Tibial nerve (tissue), 4 donors: ENCODE results near the gene NRL. TPM values are rescaled to one million over a fixed set of nuclear protein-coding genes. Genes with fewer than 3 reads are reported as not detected.

Source experiments
- DNase-seq, 2 donors: peaks; one replicate each; pipeline ENCODE4 v3.0.0-alpha.2; 2019; ENCODE audit warnings: low spot score in 2 of 2
- H3K27ac ChIP-seq, 4 donors: fragments of 200-600 bp; sonication (generic) in 3 of 4; one replicate each; pipeline ENCODE4 v1.5.1; 2017 to 2019; ENCODE audit warnings: mild to moderate bottlenecking in 1 of 4
- H3K27me3 ChIP-seq, 2 donors: fragments of 200-600 bp; sonication (generic) in 1 of 2; one replicate each; pipeline versions ENCODE4 v1.5.1 to v1.6.0; 2017 to 2019
- H3K36me3 ChIP-seq, 3 donors: fragments of 200-600 bp; sonication (generic); one replicate each; pipeline ENCODE4 v1.5.1; 2018 to 2019
- H3K4me1 ChIP-seq, 4 donors: fragments of 200-600 bp; sonication (generic) in 3 of 4; one replicate each; pipeline ENCODE4 v1.5.1; 2017 to 2019
- H3K4me3 ChIP-seq, 4 donors: fragments of 200-600 bp; sonication (generic) in 3 of 4; one replicate each; pipeline ENCODE4 v1.5.1; 2017 to 2019; ENCODE audit warnings: mild to moderate bottlenecking in 1 of 4, moderate library complexity in 1 of 4
- H3K9me3 ChIP-seq, 4 donors: fragments of 200-600 bp; sonication (generic) in 3 of 4; one replicate each; pipeline ENCODE4 v1.5.1; 2017 to 2019
- CTCF ChIP-seq, 5 experiments: fragments of 200-600 bp in 3 of 5; fragments of 450-650 bp in 2 of 5; sonication (generic) in 3 of 5; IDR thresholded peaks; one replicate each; pipeline ENCODE4 v1.5.1; 2016 to 2019; ENCODE audit warnings: antibody characterized with exemption in 5 of 5, mild to moderate bottlenecking in 3 of 5, moderate library complexity in 2 of 5
- EP300 ChIP-seq, 2 donors: sonication (generic); formaldehyde crosslinking; IDR thresholded peaks; one replicate each; pipeline ENCODE4 v1.6.1; 2017; ENCODE audit warnings: antibody characterized with exemption in 2 of 2, mild to moderate bottlenecking in 1 of 2
- POLR2A ChIP-seq, 2 donors: fragments of 450-650 bp; IDR thresholded peaks; one replicate each; pipeline ENCODE4 v1.6.1; 2017; ENCODE audit warnings: antibody characterized with exemption in 2 of 2, mild to moderate bottlenecking in 2 of 2, moderate library complexity in 2 of 2
- WGBS, 2 donors: methylation state at CpG; one replicate each; pipeline ENCODE4 v1.1.5; 2018; 5-methylcytosine and 5-hydroxymethylcytosine counted together
- total RNA-seq, 4 donors: library from RNA; depleted of rRNA; stranded (reverse); fragments of >200 nt; gene quantifications; one replicate each; pipeline ENCODE4 v1.1.0, GENCODE V29; 2016

NRL gene
- total RNA-seq, 4 donors from 2014 or later: 4.8 to 7.0 (median 5.9) TPM

- no peaks in the 10 kb centered on the region for H3K36me3 ChIP-seq
- no peak for DNase-seq
- no peaks in the 10 kb centered on the region for H3K9me3 ChIP-seq
- H3K4me3 ChIP-seq: no peak overlapping the region
- H3K4me1 ChIP-seq: peaks cover 0 to 14% (median 3%) of the 10 kb centered on the region in 4 donors
- whole genome bisulfite sequencing, 2 donors: 83 to 88% methylated on average over 6 of the region's 6 CpGs
- TF ChIP-seq CTCF (IDR thresholded peaks at IDR 0.05): no peak
- TF ChIP-seq EP300 (IDR thresholded peaks at IDR 0.05): no peak
- TF ChIP-seq POLR2A (IDR thresholded peaks at IDR 0.05): no peak
- no peak overlapping the region for H3K27ac ChIP-seq
- peaks cover 0 to 40% of the 10 kb centered on the region in 2 donors for H3K27me3 ChIP-seq
Observed at GRCh38 chr14:24080142-24080530, 34.6 kb downstream of the NRL start.

GRCh38 chr14:24079491-24080141, 35.1 kb downstream of the NRL start:
- peaks cover 0 to 14% (median 3%) of the 10 kb centered on the region in 4 donors for H3K4me1 ChIP-seq
- H3K27ac ChIP-seq: no peak overlapping the region
- no peaks in the 10 kb centered on the region for H3K36me3 ChIP-seq
- 87 to 89% methylated on average over 9 of the region's 9 CpGs for whole genome bisulfite sequencing, 2 donors
- TF ChIP-seq EP300 (IDR thresholded peaks at IDR 0.05) (no peak), CTCF (IDR thresholded peaks at IDR 0.05) (no peak), POLR2A (IDR thresholded peaks at IDR 0.05) (no peak)
- DNase-seq: no peak
- H3K27me3 ChIP-seq: peaks cover 0 to 44% of the 10 kb centered on the region in 2 donors
- no peak overlapping the region for H3K4me3 ChIP-seq
- H3K9me3 ChIP-seq: no peaks in the 10 kb centered on the region

GRCh38 chr14:24078146-24078545, 36.6 kb downstream of the NRL start:
- Histone ChIP-seq H3K4me3 (no peak overlapping the region), H3K27me3 (peaks cover 0 to 51% of the 10 kb centered on the region in 2 donors), H3K4me1 (peaks cover 0 to 14% (median 3%) of the 10 kb centered on the region in 4 donors), H3K36me3 (no peaks in the 10 kb centered on the region), H3K27ac (no peak overlapping the region), H3K9me3 (no peaks in the 10 kb centered on the region)
- 63 to 70% methylated on average over 3 of the region's 3 CpGs for WGBS, 2 donors
- DNase-seq: no peak
- TF ChIP-seq CTCF (IDR thresholded peaks at IDR 0.05) (no peak), EP300 (IDR thresholded peaks at IDR 0.05) (no peak), POLR2A (IDR thresholded peaks at IDR 0.05) (no peak)

- peaks cover 0 to 14% (median 3%) of the 10 kb centered on the region in 4 donors for H3K4me1 ChIP-seq
- 89 to 95% methylated on average over 23 of the region's 23 CpGs for WGBS, 2 donors
- H3K4me3 ChIP-seq: no peak overlapping the region
- no peak for DNase-seq
- H3K27me3 ChIP-seq: peaks cover 0 to 61% of the 10 kb centered on the region in 2 donors
- H3K9me3 ChIP-seq: no peaks in the 10 kb centered on the region
- H3K27ac ChIP-seq: no peak overlapping the region
- H3K36me3 ChIP-seq: no peaks in the 10 kb centered on the region
- TF ChIP-seq CTCF (IDR thresholded peaks at IDR 0.05): no peak
- no peak for TF ChIP-seq POLR2A (IDR thresholded peaks at IDR 0.05)
- no peak for TF ChIP-seq EP300 (IDR thresholded peaks at IDR 0.05)
Observed at GRCh38 chr14:24077086-24077485, 37.7 kb downstream of the NRL start.

- no peak overlapping the region for H3K27ac ChIP-seq
- no peak overlapping the region for H3K4me3 ChIP-seq
- peaks cover 0 to 9% (median 3%) of the 10 kb centered on the region in 4 donors for H3K4me1 ChIP-seq
- WGBS, 2 donors: 83 to 86% methylated on average over 10 of the region's 10 CpGs
- no peak for DNase-seq
- no peaks in the 10 kb centered on the region for H3K9me3 ChIP-seq
- no peaks in the 10 kb centered on the region for H3K36me3 ChIP-seq
- H3K27me3 ChIP-seq: peaks cover 0 to 61% of the 10 kb centered on the region in 2 donors
- TF ChIP-seq EP300 (IDR thresholded peaks at IDR 0.05): no peak
- no peak for TF ChIP-seq CTCF (IDR thresholded peaks at IDR 0.05)
- TF ChIP-seq POLR2A (IDR thresholded peaks at IDR 0.05): no peak
Observed at GRCh38 chr14:24076302-24076601, 38.5 kb downstream of the NRL start.
